Activated effector memory CD4-positive, alpha-beta T cell treated with anti-CD3 and anti-CD28 coated beads, Interleukin-2, amount 50 U/mL, for 16 hours (primary cell): ENCODE measurements around the gene PSMA1.
A peak's percentile ranks its signal among the peaks of the same experiment; 100 is the strongest.
"Not testable (repeated sequence)": the region's sequence is repeated elsewhere in the genome, so short reads cannot be mapped to it uniquely, and the experiment has no call there.

Experiments used
- DNase-seq: peaks from one replicate; pipeline ENCODE4 v3.0.0-alpha.2; 2020

PSMA1 gene

DNA sequence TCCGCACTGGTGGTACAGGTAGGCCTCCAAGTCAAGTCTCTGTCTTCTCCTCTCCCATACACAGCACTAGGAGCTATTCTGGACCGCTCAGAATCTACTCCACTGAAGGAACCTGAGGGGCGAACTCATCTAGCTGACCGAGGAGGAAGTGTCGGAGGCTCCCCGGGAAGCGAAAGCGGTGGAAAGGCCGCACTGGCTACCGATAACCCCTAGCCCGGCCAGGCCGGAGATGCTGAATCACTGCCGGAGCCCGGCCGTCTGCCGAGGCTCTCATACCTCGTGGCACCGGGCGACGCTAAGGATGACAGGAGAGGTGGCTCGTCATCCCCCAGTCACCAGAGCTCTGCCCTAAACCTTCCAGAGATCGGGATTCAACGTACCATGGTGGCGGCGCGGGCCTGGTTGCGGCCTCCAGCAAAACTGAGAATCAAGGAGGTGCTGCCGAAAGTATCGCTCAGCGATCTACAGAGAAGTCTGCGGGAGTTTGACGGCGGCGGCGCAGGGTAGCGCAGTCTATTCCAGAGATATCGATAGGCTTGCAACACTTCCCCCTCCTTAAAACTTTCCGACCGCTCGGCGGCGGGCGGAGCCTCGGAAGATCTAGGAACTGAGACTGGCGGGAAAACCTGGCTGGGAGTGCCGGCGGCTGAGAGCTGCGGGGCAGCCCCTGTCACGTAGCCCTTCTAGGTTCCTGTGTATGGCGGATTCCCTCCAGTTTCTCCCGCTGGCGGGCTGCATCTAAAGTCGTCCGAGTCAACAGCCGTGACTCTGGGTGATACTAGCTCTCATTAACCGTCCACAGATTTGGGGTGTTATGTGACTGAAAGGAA, at the start of gene PSMA1:
Gene PSMA1, minus strand, starts transcription at position 470 of the 830 bp plus-strand sequence. Its CDS starts 87 bp downstream, at position 383.
- peak; percentile 97 for DNase-seq

DNA sequence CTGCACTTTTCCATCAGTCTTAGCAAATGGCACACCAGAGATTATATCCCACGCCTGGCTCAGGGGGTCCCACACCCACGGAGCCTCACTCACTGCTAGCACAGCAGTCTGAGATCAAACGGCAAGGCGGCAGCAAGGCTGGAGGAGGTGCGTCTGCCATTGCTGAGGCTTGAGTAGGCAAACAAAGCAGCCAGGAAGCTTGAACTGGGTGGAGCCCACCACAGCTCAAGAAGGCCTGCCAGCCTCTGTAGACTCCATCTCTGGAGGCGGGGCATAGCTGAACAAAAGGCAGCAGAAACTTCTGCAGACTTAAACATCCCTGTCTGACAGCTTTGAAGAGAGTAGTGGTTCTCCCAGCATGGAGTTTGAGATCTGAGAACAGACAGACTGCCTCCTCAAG, 49.3 kb upstream of the PSMA1 start:
- peak; percentile 69 for DNase-seq

DNA sequence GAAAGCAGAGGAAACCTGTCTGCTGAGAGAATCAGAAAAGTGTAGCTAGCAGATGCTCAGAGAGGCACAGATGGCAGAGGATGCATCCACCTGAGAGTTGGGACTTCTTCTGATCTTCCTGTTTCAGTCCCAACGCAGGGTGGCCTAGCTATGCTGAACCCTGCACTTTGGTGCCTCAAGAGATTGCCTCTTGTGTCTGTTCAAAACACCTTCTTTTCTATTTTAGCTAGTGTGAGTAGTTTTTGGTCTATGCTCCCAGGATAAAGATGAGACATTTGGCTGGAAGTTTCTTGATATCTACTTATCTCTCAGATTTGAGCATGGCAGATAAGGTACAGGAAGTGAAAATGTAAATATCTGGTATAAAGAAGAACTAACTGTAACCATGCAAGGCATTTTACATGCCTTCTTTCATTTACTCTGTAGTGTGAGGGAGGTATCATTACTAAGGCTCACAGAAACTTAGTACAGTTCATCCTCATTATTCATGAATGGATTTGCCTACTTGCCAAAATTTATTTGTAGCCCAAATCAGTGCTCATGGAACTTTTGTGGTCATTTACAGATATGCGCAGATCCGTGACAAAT, 47.0 kb upstream of the PSMA1 start:
- no peak for DNase-seq

DNA sequence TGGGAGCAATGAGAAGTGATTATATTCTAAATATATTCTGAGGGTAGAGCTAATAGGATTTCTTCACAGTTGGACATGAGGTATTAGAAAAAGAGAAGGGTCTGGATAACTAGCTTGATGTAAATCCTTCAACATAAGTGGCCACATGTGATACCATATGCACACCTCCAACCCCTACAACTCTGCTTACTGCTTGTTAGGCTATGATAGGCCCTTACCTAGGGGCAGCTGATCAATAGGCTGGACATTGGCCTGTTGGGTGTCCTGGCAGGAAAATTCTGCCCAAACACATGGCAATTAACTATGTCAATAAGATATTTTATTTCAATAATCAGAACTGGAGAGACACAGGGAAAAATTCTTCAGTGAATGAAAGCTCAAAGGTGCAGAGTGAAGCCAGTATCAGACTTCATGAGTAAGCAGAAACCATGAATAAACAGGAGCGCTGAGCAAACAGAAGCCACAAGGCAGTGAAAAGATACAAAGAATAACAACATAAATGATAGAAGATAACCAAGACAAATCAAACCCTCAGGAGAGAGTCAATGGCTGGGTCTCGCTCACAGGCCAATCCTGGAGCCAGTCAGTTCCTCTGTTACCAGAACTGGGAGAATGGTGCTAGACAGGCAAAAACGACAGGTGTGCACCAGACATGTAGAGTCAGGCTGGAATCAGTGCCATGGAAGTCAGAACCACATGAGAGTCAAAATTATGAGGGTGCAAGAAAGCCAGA, 46.3 kb upstream of the PSMA1 start:
- no peak for DNase-seq

DNA sequence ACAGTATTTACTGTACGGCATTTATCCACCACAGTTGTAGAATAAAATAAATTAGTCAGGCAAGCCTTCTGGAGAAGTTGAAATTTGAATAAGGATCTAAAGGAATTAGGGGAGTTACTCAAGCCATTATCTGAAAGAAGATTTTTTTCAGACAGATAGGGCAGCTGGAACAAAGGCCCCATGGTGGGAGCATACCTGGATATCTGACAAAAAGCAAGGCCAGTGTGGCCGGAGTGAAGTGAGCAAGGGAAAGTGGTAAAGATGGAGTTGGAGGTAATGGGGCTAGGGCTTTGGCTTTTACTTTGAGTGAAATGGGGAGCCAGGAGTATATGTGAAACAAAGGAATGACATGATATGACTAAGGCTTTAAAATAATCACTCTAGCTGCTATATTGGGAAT, 45.7 kb upstream of the PSMA1 start:
- DNase-seq, result no peak

DNA sequence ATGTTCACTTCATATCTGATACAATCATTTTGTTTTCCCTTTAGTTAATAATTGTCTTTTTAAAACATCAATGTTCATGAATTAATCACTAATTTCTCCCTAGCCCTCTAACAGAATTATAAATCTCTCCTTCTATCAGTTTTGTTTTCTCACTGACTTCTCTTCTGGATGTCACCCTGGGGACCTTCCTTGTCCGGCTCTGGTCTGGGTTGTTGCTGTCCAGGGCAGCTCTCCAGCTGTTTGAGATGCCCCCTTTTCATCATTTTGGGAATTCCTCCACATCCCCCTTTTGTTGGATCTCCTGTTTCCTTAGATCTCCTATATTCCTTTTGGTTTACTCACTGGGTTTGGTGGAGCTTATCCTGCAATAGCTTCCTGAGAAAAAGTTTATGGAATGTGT, 35.6 kb upstream of the PSMA1 start:
- DNase-seq, result no peak

DNA sequence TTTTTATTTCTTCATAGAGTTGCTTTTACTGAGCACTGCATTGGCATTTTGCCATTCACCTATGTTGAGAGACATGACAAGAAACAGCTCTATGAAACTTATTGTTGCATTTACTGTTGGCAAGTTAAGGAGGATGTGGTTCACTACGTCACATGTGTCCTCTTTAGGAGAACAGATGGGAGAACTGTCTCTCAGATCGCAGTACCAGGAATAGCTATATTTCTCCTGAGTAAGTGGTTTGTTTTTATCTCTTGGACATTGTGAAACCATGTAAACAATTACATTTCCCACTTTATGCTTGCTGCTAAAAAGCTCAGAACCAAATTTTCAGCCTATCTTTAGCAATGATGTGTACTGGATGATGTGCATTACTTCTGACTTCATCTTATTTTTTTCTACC, 34.8 kb upstream of the PSMA1 start:
- DNase-seq, result no peak

DNA sequence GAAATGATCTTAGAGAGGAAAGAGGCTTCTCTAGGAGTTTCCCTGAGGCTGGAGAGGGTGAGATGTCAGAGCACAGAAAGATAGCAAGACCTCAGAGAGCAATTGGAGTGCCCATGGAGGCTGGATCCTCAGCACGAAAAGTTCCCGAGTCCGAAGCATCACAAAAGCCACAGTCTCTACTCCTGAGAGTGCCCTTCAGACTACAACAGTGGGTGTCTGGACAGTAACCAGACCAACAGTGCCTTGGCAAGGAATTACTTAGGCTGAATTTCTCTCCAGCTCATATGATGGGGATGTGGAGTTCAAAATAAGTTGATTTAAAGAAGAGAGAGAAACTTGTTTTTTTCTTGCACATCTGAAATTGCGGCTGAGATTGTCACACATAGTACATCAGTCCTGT, 31.9 kb upstream of the PSMA1 start:
- DNase-seq, result no peak

DNA sequence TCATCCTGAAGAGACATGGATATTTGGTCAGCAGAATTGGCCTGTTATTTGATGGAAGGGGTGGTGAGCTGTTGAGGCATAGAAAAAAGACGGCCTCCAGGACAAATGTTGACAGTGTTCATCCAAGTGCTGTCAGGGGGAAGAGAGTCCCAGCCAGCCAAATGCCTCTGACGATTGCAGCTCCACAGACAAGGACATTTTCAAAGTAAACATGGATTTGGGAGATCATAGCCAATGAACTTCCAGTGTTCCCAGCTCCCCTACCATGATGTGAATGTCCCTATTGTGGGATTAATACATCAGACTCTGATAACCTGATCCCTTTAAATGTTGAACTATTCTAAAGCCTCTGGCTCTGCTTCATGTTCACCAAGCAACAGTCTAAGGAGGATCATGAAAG, 31.2 kb upstream of the PSMA1 start:
- DNase-seq, result no peak

DNA sequence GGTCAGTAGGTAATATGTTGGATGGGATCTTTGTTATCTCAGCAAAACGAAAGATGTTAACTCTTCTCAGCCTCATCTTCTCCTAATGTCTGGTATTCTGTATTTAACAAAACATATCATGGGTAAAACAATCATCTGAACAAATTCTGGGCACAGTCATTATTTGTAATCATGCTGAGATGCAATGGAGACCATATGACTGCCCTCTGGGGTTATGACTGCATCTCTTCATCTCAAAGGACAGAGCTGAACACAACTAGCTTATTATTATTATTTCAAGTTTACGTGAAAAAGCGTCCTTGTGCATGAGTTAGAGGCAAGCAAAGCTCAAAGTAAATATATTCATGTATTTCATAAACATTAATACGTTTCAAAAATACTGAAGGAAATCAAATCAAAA, 29.7 kb upstream of the PSMA1 start:
- no peak for DNase-seq

DNA sequence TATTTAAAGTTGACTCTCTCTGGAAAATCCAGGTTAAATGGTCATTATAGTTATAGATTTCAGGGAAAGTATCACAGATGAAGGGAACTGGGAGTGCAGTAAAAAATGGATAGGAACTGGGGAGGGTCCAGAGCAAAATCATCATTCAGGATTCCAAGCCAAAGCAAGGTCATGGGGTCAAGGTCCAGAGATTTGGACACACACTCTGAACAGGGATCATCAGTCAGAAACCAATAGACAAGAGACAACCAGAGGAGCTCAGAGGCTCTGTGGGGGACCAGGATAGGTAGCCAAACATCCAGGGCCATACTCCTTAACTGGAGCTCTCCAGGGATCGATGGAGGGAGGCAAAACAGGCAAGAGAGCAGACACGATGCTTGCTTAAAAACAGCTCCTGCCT, 27.3 kb upstream of the PSMA1 start:
- no peak for DNase-seq

DNA sequence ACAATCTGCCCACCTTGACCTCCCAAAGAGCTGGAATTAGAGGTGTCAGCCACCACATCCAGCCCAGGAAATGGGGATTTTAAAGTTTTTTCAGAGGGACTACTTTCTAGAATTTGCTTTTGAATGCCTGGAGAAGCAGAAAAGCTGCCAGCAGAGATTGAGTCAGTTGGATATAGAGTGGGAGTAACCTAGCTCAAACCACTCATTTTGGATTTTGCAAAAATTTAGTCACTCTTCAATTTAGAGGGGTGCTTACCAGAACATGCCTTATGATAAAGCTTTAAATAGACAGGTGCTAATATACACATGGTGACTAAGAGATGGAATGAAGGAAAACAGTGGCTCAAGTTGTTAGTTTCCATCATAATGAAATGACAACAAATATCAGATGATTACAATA, 26.5 kb upstream of the PSMA1 start:
- DNase-seq, result no peak

DNA sequence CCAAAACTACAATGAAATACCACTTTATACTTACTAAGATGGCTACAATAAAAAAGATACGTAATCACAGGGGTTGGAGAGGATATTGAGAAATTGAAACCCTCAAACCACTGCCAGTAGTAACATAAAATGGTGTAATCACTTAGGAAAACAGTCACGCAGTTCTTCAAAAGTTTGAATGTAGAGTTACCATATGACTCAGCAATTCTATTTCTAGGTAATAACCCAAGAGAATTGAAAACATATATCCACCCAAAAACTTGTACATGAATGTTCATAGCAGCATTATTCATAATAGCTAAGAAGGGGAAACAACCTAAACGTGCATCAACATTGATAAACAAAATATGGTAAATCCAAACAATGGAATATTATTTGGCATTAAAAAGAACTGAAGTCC, 24.4 kb upstream of the PSMA1 start:
- DNase-seq, result no peak

DNA sequence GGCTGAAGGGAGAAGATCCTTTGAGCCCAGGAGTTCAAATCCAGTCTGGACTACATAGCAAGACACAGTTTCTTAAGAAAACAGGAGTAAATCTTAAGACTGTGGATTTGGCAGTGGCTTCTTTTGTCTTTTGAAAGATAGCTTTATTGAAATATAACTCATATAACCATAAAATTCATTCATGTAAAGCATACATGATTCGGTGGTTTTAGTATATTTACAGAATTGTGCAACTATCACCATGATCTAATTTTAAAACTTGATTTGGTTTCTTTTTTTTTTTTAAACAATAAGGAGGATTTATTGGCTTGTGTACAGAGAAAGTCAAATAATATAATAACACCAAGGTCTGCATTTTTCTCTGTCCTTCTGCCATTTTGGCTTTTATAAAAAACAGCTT, 23.1 kb upstream of the PSMA1 start:
- DNase-seq, result no peak

DNA sequence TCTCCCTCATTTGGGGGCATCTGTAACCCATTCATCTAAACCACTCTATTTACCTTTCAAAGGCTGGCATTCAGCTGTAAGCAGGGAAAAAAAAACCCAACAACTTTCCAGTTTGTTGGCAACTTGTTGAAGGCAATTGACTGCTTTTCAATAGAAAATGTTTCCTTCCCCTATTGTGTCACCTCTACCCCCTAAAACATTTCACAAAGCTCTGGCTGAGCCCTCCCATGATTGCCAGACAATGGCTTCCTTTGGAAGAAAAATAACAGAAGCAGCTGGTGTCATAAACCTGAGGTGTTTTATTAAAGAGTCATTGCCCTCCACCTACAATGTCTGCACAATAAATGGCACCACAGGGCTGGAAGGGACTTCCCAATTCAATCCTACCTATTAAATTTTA, 22.1 kb upstream of the PSMA1 start:
- no peak for DNase-seq

DNA sequence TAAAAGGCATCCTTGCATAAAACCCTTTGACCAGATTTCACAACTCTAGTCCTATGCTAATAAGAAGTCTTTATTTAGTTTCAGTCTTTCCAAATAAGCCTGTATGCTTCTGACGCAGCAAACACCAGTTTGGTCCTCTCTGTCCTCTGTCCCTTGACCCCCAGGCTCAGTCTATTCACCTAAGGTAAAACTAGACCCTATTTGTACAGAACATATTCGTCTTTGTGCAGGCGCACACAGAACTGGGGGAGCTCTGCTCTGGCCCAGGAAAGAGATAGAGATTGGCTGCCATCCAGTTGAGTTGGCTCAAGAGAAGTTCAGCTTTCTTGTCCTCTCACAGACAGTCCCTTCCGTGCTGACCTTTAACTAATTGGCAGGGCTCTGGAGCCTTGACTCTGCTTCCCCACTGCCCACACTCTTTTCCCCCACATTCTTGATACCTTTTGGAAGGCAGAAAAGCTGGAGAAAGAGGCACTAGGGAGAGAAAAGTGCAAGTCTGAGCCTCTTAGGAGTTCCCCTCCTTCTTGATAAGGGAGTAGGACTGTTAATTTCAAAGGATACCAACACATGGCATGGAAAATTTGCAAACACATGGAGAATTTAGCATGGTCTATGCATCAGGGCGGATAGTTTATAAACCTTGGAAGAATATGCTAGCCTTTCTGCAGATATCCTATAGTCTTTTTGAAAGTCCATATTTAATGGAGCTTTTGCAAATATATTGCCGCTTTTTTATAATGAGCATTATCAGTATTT, 21.2 kb upstream of the PSMA1 start:
- DNase-seq, result no peak

DNA sequence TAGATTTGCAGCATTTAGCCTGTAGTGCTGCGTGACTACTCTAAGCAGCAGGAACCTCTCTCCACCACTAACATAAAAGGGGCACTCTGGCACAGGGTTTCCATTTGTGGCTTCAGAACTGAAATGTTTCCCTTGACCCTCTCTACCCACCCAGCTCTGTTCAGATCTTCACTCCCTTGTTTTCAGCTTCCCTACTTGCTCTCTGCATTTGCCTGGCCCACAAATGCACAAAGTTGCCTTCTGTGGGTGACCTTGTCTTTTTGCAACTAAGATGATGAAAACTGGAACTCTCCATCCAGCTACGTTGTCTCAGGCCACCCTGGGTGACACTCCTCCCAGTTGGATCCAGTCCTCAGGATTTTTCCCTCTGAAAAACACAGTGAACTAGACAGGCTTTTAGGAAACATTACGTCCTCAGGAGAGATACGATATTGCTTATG, 19.8 kb upstream of the PSMA1 start:
- no peak for DNase-seq

DNA sequence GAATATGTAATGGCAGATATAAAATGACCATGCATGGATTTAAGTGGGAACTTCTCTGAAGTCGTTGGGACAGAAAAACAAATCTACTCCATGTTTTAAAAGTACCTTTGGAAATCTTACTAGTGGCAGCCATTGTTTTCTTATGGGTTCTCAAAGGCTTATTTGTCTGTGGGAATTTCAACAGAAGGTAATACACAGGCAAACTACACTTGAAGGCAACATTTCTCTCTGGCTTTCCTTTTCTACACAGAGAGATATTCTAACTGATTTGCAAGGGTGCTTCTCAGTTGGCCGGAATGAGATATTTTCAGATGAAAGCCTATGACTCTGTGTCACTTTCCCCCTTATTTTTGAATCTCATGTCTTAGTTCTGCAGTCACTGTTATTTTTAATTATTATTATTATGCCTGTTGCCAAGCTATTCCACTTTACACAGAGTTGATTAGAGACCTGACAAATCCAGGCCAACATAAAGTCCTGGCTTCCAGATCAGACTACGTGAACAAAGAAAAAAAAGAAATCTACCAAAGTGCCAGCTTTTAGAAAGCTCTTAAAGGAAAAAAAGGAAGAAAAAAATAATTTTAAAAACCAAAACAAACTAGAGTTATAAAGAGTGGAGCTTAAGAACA, 18.9 kb upstream of the PSMA1 start:
- no peak for DNase-seq

DNA sequence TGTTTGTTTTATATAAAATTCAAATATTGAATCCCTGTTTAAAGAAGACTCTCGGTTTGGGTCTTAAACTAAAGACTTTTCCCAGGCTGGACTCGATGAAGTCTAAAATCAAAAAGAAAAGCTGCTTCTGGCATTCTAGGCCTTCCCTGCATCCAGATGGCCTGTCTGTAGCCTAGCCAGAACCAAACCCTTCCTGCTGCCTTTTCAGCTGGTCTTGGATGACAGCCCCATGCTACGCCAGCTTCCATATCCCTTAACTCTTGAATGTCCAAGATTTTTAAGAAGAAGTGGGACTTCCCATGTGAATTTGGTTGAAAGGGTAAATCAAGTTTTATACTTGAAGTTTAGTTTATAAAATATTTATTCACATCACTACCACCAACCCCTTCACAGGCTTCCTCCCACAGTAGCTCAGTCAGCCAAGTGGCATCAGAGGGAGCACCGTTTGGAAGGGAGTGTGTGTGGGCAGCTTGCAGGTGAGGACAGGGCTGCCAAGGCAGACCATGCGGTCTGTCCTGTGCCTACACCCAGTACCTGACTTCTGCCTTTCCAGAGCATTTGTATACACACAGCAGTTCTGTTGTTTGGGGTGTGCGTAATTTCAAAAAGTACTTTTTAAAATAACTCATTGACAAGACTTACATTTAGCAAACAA, 18.2 kb upstream of the PSMA1 start:
- no peak for DNase-seq

DNA sequence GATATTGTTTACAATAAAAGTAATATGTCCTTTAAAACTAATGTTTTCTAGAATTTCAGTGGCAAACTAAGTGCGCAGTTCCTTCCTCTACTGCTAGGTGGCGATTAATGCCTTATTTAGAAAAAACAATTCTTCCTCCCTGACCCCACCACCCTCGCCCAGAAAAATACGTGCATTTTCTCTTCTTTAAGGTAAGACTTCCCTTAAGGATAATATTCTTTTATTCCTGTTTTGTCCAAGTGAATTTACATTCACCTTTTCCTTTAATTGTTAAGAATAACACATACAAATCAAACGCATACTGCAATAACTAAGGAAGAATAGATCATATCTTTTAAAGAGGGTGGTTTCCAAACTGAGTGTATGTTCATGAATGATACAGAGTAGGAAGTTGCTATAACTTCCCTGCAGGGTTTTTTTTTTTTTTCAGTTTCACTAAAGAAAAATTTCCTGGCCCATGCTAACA, 17.0 kb upstream of the PSMA1 start:
- DNase-seq, result peak; percentile 65

DNA sequence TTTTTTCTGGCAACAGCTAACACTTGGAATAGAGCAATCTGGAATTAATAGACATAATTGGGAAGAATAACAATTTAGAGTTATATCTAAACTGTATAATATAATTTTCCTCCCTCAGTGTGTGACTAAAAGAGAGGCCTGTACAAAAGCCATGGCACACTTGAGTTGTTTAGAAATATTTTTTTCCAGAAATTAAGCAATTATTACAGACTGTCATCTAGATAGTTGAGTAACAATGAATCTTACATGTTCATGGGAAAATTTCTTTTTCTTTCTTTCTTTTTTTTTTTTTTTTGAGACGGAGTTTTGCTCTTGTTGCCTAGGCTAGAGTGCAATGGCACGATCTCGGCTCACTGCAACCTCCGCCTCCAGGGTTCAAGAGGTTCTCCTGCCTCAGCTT, 15.0 kb upstream of the PSMA1 start:
- not testable (repeated sequence) for DNase-seq

DNA sequence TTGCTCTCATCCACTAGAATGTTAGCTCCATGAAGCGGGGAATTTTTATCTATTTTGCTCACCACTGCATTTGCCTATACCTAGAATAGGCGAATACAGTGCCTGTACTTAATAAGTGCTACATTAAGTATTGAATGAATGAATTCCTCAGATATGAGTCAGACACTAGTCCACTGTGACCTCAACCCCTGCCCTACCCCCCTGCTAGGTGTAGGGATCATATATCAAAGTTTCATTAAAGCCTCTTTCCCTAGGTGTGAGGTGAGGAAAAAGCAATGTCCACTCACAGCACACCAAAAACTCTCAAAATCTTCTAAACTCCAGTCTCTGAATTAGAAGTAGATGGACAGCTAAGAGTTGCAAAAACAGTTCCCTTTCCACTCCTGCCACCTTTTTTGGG, 9.8 kb upstream of the PSMA1 start:
- no peak for DNase-seq
